HepG2 (cell line): Measurements from ENCODE around the gene RAD21L1.

Experiments used
- CEBPB ChIP-seq: IDR thresholded peaks from 2 replicates; pipeline ENCODE4 v1.6.1; 2011; ENCODE audit warnings: low read depth, low read length, improper control_type of control experiment, borderline replicate concordance
- CREM ChIP-seq, 2 experiments: sonication (generic) in 1 of 2; formaldehyde crosslinking in 1 of 2; IDR thresholded peaks; 2 replicates each; pipeline versions ENCODE4 v1.4.0 to v1.6.1; 2016 to 2020; ENCODE audit warnings: antibody characterized with exemption in 1 of 2, mild to moderate bottlenecking in 1 of 2, missing genetic modification reagents in 1 of 2
- EZH2 ChIP-seq: conservative IDR thresholded peaks from 2 replicates; pipeline ENCODE4 v1.6.1; 2012; ENCODE audit warnings: mild to moderate bottlenecking, low read depth, low read length, moderate library complexity
- FOXA1 ChIP-seq, 2 experiments: fragments of 450-650 bp in 1 of 2; sonication (generic) in 1 of 2; formaldehyde crosslinking in 1 of 2; IDR thresholded peaks; 2 replicates each; pipeline versions ENCODE4 v1.4.0 to v1.6.1; 2016 to 2020; ENCODE audit warnings: missing genetic modification reagents in 1 of 2
- HCFC1 ChIP-seq: fragments of 150-350 bp; IDR thresholded peaks from 2 replicates; pipeline ENCODE4 v1.6.1; 2014; ENCODE audit warnings: low read depth, low read length
- HIVEP1 ChIP-seq: sonication (generic); formaldehyde crosslinking; IDR thresholded peaks from 2 replicates; pipeline ENCODE4 v1.4.0; 2020; ENCODE audit warnings: mild to moderate bottlenecking, missing genetic modification reagents
- NFE2L1 ChIP-seq: sonication (generic); formaldehyde crosslinking; IDR thresholded peaks from 2 replicates; pipeline ENCODE4 v1.4.0; 2020; ENCODE audit warnings: missing genetic modification reagents, mild to moderate bottlenecking, borderline replicate concordance
- POLR2AphosphoS5 ChIP-seq: IDR thresholded peaks from 2 replicates; pipeline ENCODE4 v1.6.1; 2012; ENCODE audit warnings: low read depth, low read length
- RFX1 ChIP-seq: fragments of 450-650 bp; IDR thresholded peaks from 2 replicates; pipeline ENCODE4 v1.6.1; 2017
- ZNF17 ChIP-seq: sonication (generic); formaldehyde crosslinking; IDR thresholded peaks from 2 replicates; pipeline ENCODE4 v1.5.0; 2020; ENCODE audit warnings: mild to moderate bottlenecking, missing genetic modification reagents
- TF ChIP-seq, protein P1 (sequence below): sonication (generic); formaldehyde crosslinking; IDR thresholded peaks from 2 replicates; pipeline ENCODE4 v1.5.0; 2020; ENCODE audit warnings: mild to moderate bottlenecking, missing genetic modification reagents, moderate library complexity
- TF ChIP-seq, protein P2 (sequence below): sonication (generic); formaldehyde crosslinking; IDR thresholded peaks from 2 replicates; pipeline ENCODE4 v1.4.0; 2020; ENCODE audit warnings: missing genetic modification reagents, mild to moderate bottlenecking, borderline replicate concordance

DNA sequence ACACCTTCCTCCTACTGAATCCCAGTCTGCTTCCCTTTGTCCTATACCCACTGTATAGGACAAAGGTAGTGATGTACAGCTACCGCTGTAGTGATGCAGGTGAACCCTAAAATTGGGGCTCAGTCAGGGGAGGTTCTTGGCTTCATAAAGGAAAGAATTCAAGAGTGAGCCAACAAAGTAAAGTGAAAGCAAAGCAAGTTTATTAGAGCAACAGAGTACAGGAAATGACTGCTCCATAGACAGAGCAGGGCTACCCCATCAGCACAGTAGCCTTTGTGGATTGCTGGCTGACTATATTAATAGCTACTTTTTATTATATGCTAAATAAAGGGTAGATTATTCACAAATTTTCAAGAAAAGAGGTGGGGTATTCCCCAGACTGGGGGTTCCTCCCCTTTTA is 25.9 kb upstream of the RAD21L1 start:
- TF ChIP-seq HCFC1: no peak
- TF ChIP-seq, protein P1, sequence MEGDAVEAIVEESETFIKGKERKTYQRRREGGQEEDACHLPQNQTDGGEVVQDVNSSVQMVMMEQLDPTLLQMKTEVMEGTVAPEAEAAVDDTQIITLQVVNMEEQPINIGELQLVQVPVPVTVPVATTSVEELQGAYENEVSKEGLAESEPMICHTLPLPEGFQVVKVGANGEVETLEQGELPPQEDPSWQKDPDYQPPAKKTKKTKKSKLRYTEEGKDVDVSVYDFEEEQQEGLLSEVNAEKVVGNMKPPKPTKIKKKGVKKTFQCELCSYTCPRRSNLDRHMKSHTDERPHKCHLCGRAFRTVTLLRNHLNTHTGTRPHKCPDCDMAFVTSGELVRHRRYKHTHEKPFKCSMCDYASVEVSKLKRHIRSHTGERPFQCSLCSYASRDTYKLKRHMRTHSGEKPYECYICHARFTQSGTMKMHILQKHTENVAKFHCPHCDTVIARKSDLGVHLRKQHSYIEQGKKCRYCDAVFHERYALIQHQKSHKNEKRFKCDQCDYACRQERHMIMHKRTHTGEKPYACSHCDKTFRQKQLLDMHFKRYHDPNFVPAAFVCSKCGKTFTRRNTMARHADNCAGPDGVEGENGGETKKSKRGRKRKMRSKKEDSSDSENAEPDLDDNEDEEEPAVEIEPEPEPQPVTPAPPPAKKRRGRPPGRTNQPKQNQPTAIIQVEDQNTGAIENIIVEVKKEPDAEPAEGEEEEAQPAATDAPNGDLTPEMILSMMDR (CRISPR knock-in tag): no peak
- no peak for TF ChIP-seq CREM (IDR thresholded peaks at IDR 0.05)
- TF ChIP-seq CREM (CRISPR knock-in tag; IDR thresholded peaks at IDR 0.05): no peak
- TF ChIP-seq HIVEP1: no peak
- TF ChIP-seq CEBPB: no peak
- TF ChIP-seq FOXA1 (IDR thresholded peaks at IDR 0.05): no peak
- no peak for TF ChIP-seq FOXA1 (CRISPR knock-in tag; IDR thresholded peaks at IDR 0.05)
- no peak for TF ChIP-seq ZNF17 (CRISPR knock-in tag)
- no peak for TF ChIP-seq POLR2AphosphoS5
- no peak for TF ChIP-seq NFE2L1
- TF ChIP-seq, protein P2, sequence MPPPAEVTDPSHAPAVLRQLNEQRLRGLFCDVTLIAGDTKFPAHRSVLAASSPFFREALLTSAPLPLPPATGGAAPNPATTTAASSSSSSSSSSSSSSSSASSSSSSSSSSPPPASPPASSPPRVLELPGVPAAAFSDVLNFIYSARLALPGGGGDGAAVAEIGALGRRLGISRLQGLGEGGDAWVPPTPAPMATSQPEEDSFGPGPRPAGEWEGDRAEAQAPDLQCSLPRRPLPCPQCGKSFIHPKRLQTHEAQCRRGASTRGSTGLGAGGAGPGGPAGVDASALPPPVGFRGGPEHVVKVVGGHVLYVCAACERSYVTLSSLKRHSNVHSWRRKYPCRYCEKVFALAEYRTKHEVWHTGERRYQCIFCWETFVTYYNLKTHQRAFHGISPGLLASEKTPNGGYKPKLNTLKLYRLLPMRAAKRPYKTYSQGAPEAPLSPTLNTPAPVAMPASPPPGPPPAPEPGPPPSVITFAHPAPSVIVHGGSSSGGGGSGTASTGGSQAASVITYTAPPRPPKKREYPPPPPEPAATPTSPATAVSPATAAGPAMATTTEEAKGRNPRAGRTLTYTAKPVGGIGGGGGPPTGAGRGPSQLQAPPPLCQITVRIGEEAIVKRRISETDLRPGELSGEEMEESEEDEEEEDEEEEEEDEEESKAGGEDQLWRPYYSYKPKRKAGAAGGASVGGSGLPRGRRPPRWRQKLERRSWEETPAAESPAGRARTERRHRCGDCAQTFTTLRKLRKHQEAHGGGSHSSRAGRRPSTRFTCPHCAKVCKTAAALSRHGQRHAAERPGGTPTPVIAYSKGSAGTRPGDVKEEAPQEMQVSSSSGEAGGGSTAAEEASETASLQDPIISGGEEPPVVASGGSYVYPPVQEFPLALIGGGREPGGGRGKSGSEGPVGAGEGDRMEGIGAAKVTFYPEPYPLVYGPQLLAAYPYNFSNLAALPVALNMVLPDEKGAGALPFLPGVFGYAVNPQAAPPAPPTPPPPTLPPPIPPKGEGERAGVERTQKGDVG (CRISPR knock-in tag): no peak
- TF ChIP-seq RFX1: no peak
- no peak for TF ChIP-seq EZH2
